ENCODE measurements around the gene ARHGEF38.
"Not testable (repeated sequence)": the region's sequence is repeated elsewhere in the genome, so short reads cannot be mapped to it uniquely, and the experiment has no call there.

ARHGEF38 gene

GRCh38 chr4:105563352-105563751 is 10.9 kb downstream of the ARHGEF38 start:
- no peak for DNase-seq

GRCh38 chr4:105568584-105568983 is 16.2 kb downstream of the ARHGEF38 start:
- DNase-seq: no peak

- DNase-seq: no peak
These were observed 16.8 kb downstream of the ARHGEF38 start for GRCh38 chr4:105569057-105569865.

- no peak for DNase-seq
These were observed 17.4 kb downstream of the ARHGEF38 start for GRCh38 chr4:105569866-105570236.

- no peak for DNase-seq
These were observed 19.9 kb downstream of the ARHGEF38 start for GRCh38 chr4:105572296-105572695.

- no peak for DNase-seq
These were observed 34.4 kb downstream of the ARHGEF38 start for GRCh38 chr4:105586638-105587328.

GRCh38 chr4:105587841-105588240 is 35.4 kb downstream of the ARHGEF38 start:
- no peak for DNase-seq

GRCh38 chr4:105588252-105588651 is 35.8 kb downstream of the ARHGEF38 start:
- no peak for DNase-seq

- no peak for DNase-seq
These were observed 39.2 kb downstream of the ARHGEF38 start for GRCh38 chr4:105591573-105591972.

GRCh38 chr4:105594099-105595010 is 41.9 kb downstream of the ARHGEF38 start:
- no peak for DNase-seq

- no peak for DNase-seq
These were observed 44.3 kb downstream of the ARHGEF38 start for GRCh38 chr4:105596684-105597083.

- DNase-seq: no peak
These were observed 45.6 kb downstream of the ARHGEF38 start for GRCh38 chr4:105598052-105598451.

- no peak for DNase-seq
These were observed 46.4 kb downstream of the ARHGEF38 start for GRCh38 chr4:105598787-105599186.

GRCh38 chr4:105599482-105599881 is 47.1 kb downstream of the ARHGEF38 start:
- DNase-seq: no peak

- DNase-seq: no peak
These were observed 47.7 kb downstream of the ARHGEF38 start for GRCh38 chr4:105599932-105600655.

GRCh38 chr4:105600951-105601350 is 48.5 kb downstream of the ARHGEF38 start:
- no peak for DNase-seq

GRCh38 chr4:105601406-105601805 is 49.0 kb downstream of the ARHGEF38 start:
- DNase-seq: no peak

GRCh38 chr4:105603158-105603557 is 50.7 kb downstream of the ARHGEF38 start:
- no peak for DNase-seq

GRCh38 chr4:105605493-105605892 is 53.1 kb downstream of the ARHGEF38 start:
- no peak for DNase-seq

- DNase-seq: no peak
These were observed 55.5 kb downstream of the ARHGEF38 start for GRCh38 chr4:105607876-105608275.

GRCh38 chr4:105609819-105610218 is 57.4 kb downstream of the ARHGEF38 start:
- not testable (repeated sequence) for DNase-seq

- no peak for DNase-seq
These were observed 60.9 kb downstream of the ARHGEF38 start for GRCh38 chr4:105613306-105613705.
